ENCODE measurements around the gene TSSC4.

TSSC4 gene

DNA sequence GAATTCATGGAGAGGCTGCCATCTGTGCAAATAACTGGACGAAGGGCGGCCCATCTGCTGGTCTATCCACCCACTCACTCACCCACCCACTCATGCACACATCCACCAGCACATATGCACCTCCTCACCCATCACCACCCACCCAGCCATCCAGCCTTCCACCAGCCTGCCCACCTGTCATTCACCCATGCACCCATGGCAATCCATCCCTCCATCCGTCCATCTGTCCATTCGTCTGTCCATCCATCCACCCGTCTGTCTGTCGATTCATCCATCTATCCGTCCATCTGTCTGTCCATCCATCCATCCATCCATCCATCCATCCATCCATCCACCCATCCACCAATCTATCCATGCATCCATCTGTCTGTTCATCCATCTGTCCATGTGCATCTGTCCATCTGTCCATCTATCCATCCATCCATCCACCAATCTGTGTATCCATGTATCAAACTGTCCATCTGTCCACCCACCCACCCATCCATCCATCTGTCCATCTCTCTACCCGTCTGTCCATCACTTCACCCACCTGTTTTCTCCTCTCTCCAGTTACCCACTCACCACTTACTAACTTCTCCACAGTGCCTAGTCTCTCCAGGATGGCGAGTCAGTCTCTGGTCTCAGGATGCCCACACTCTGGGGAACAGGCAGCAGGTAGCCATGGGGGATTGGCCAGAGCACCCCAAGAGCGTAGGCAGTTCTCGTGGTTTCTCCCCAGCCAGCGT, 34.9 kb downstream of the TSSC4 start:
- DNase-seq, result no peak

DNA sequence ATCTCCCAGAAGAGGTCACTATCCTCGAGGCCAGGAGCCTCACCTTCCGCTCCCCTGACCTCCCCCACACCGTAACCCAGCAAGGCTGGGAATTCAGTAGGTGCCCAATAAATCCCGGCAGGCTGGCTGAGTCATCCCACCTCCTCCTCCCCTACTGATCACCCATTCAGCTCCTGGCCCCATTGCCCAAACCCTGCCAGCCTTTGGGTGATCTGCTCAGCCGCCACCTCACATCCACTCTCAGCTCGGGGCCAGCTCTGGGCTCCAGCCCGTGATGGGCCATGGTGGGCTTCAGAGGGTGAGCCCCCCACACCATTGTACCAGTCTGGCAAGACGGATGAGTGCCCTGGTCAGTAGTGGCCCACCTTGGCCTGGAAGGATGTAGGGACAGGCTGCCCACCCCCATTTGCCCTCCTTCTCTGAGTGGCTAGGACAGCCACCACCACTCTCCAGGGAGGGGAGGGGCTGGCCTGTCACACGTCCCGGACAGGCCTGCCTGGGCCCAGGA, 35.5 kb downstream of the TSSC4 start:
- DNase-seq, result no peak

DNA sequence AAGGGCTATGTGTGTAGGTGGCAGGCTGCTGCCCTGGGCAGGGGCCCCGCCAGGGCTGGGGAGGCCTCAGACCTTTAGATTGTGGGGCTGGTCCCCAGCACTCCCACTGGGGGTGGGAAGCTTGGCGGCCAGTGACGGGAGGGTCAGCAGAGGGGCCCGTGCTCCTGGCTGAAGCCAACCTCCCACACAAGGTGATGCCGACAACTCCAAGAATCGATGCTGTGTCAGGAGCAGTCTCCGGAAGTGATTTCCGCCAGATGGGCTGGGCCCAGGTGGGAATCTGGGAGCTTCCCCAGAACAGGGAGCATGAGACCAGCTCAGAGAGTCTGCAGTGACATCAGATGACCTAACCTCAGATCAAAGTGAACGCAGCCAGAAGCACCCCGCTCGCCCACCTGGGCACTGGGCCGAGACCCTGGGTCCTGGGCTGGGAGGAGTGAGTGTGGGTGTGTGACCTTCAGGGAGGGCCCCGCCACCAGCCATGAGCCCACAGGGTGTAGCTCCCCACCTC, 36.0 kb downstream of the TSSC4 start:
- DNase-seq, result no peak

DNA sequence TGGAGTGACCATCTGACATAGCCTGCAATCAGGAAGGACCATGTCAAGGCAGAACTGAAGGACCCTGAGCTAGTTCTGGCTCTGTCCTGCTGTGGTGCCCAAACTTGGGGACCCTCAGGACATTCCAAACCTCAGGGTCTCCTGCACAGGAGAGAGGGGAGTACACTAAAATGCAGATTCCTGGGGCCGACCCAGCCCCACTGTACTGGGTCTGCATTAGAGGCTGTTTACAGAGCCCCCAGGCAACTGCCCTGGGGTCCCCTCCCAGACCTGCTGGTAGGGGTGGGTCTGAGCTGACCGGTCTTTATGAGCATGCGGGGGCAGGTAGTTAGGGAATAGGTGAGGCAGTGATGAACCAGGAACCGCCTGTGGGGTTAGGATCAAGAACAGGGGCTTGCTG, 37.0 kb downstream of the TSSC4 start:
- no peak for DNase-seq

DNA sequence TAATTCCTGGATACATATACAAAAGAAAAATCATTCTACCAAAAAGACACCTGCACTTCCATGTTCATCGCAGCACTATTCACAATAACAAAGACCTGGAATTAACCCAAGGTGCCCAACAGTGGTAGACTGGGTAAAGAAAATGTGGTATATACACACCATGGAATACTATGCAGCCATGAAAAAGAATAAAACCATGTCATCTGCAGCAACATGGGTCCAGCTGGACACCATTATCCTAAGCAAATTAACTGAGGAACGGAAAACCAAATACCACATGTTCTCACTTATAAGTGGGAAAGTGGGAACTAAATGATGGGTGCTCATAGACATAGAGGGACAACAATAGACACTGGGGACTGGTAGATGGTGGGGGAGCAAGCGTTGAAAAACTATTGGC, 39.3 kb downstream of the TSSC4 start:
- DNase-seq, result no peak

DNA sequence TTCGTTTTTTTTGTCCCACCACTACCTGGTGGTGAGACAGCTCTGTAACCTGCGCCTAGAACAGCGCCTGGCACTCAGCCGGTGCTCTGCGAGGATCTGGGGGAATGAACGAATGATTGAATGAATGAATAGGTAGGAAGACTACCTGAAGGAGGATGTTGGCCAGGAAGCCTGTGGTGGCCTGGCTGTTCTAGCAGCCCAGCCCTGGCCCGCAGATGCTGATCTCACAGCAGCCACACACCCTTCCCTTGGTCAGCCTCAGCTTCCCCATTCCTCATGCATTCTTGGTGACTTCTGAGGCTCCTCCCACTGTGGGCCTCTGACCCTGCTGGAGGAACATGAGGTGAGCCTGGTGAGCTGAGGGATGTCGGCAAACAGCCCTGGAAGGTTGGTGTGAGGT, 40.1 kb downstream of the TSSC4 start:
- DNase-seq, result no peak

DNA sequence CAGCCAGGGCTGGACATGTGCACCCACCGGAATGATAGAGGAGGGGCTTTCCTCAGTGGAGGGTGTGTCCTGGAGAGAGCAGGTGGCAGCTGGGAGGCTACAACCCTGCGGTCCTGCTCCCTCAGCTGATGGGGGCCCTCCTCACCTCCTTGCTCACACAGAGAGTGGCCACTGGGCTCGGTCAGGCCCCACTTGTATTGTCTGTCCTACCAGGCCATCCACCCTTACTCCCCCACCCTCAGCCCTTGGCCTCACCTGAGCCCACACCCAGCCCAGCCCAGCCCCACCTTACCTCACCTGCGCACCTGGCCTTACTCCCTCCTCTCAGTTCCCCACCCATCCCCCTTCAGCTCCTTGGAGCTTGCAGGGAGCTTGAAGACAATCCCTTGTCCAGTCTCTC, 40.6 kb downstream of the TSSC4 start:
- DNase-seq, result no peak

DNA sequence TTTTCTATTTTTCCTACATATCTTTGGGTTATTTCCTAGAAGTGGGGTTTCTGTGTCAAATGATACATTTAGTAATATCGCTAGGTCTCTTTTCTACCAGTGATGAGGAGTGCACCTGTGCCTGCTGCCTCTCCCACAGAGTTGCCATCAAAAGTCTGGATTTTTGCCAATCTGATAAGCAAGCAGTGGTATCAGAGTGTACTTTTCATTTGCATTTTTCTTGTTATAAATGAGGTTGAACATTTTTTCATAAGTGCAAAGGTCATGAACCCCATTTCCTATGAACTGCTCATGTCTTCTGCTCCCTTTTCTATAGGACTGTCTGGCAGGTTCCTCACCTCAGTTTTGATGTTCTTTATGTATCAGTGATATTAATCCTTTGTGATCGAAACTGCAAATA, 42.0 kb downstream of the TSSC4 start:
- no peak for DNase-seq

DNA sequence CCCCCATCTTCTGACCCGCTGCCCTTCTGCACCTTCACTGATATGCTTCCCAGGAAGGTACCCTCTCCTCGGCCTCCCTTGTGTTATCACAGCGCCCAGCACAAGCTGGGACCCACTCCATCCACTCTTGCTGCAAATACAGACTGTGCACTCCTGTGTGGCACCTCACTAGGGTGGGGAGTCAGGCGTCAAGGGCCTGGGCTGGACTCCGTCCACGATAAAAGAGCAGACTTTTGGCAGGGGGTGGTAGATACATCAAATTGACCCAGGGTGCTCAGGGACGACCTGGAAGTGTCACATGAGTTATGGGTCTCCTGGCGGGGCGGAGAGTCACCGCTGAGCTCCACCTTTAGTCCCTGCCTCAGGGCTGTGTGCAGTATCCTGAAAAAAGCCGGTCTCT, 42.9 kb downstream of the TSSC4 start:
- no peak for DNase-seq

DNA sequence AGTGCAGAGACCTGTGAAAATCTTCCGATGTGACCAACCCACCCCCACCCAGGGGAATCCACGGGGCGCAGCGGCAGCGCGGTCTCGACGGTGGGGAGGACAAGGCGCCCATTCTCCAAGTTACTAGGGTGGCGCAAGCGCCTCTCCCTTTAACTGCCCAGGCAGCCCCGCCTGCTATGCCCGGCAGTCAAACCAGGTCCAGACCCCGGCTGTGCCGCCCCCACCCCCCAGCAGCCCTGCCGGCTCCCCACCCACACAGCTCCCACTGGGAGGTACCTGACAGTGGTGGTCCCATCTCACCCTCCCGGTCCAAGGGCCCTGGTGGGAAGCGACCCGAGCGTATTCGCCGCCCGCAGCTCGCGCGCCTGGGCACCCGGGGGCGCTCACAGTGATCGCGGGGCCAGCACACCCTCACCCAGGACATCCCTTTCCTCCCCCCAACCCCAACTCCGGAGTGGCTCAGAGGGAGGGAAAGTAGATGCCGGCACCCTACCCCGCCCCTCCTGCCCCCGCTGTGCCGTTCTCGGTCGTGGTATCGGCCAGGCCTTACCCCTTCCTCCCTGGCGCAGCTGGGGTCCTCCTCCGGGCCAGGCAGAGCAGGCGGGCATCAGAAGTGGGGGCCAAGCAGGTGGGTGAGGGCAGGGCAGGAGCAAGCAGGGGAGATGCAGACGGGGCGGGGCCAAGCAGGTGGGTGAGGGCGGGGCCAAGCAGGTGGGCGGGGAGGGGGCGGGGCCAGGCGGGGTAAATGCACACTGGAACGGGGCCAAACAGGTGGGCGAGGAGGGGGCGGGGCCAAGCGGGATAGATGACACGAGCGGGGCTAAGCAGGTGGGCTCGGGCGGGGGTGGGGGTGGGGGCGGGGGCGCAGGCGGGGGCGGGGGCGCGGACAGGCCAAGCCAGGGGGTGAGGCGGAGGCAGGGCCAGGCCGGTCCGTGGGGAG, 43.6 kb downstream of the TSSC4 start, which contains the start of gene TRPM5:
Gene TRPM5, minus strand, starts transcription at position 634 of the 940 bp plus-strand sequence. CDS start 21,478 bp downstream, outside the sequence.
- peak; percentile 72 for DNase-seq

DNA sequence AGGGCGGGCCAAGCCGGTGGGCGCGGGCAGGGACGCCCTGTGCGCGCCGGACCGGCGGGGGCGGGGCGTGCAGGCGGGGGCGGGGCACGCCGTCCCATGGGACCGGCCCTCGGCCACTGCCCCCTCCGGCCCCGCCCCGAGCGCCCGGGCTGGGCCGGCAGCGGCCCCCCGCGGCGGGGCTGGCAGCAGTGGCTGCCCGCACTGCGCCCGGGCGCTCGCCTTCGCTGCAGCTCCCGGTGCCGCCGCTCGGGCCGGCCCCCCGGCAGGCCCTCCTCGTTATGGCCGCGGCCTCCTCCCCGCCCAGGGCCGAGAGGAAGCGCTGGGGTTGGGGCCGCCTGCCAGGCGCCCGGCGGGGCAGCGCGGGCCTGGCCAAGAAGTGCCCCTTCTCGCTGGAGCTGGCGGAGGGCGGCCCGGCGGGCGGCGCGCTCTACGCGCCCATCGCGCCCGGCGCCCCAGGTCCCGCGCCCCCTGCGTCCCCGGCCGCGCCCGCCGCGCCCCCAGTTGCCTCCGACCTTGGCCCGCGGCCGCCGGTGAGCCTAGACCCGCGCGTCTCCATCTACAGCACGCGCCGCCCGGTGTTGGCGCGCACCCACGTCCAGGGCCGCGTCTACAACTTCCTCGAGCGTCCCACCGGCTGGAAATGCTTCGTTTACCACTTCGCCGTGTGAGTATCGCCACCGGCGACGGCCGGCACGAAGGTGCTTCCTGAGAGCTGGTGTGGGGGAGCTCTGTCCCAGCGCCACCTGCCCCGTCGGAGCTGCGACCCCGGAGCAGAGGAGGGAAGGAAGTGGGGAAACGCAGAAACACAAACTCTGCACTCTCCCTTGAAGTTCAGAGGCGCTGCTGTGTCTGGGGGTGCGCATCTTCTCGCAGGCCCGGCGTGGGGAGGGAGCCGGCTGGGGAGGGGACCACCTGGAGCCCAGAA, 44.5 kb downstream of the TSSC4 start, which contains the start of gene KCNQ1:
Gene KCNQ1, plus strand, starts transcription at position 188 of the 925 bp plus-strand sequence. Its CDS starts 91 bp downstream, at position 279.
- peak; percentile 66 for DNase-seq

DNA sequence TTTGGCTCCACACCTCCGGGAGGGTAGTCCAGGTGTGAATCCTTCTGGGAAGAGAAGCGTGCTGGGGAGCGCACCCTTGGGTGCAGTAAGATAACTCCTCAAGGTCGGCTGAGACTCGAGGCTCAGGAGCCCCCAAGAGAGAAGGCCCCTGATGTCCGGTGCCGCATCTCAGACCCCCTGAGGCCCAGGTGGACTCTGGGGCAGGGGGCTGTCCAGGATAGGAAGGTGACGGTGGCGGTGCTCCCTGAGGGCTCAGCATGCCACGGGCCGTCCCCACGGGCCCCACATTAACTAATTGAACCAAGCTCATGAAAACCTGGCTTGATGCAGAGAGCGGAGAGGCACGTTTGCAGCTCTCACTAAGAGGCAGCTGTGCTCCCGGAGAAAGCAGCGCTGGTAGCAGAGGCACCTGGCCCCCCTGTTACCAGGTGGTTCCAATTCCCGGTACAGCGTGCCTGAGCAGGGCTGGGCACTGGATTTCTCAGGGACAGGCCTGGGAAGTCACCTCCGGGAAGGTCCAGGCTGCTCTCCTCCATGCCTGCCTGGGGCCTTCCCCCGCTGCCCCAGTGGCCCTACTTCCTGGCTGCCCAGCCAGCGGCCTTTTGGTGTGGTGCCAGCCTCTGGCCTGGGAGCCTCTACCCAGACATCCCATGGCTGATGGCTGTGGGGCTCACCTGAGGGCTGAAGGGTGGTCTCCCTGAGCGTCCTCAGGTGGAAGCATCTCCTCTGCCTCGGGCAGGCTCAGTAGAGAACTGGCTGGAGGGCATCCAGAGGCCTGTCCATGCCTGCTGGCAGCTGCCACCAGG, 45.4 kb downstream of the TSSC4 start:
- no peak for DNase-seq

DNA sequence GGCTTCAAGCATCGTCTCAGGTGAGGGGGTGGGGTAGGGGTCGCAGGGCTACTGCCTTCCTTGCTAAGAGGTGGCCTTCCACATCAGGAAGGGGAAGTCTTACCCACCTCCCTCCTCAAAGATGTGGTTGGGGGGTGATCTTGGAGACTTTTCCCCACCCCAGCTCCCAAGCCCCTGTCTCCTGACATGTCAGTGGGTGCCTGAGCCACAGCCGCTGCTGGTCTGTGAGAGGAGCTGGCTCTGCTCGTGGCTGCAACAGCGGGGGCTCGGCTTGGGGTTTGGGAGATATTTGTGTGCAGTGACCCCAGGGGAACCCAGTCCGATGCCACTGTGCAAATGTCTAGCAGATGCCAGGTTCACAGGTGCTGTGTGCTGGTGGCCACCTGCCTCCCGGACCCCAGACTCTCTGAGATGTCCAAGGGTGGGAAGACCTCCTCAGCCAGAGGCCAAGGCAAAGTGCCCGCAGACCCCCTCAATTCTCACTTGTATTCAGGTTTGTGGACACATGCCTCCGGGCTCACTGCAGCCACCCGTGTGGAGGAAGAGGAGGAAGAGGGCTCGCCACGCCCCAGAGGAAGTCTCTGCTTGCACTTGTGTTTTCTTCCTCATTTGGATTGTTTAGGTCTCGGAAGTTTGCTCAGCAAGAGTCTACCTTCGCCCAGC, 46.2 kb downstream of the TSSC4 start:
- DNase-seq, result no peak

DNA sequence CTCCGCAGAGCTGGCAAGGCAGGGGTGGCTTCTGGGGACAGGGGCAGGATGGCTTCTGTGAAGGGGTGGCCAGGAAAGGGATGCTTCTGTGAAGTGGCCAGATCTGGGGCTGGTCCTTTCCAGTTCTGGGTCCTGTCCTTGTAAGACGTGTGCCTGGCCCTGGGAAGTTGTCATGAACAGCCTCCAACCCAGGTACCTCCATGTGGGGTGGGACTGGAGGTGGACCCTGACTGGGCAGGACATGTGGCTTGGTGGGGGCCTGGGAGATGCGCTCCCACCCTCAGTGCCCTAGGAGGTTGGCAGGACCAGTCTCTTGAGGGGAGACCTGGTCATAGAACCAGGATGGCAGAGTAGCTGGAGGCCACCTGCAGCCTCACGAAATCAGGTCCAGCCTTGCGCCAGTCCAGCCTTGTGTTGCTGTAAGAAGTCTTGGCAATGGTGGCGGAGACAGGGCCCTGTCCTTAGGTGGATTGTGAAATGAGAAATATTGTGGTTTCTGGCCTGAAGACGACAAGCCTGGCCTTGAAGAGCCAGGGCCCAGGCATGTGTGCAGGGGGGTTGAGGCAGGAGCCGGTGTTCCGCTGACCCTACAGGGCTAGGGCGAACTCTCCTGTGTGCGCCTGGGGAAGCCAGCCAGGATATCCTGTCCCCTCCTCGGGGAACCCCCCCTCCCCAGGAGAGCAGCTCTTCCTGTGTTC, 46.9 kb downstream of the TSSC4 start:
- no peak for DNase-seq

DNA sequence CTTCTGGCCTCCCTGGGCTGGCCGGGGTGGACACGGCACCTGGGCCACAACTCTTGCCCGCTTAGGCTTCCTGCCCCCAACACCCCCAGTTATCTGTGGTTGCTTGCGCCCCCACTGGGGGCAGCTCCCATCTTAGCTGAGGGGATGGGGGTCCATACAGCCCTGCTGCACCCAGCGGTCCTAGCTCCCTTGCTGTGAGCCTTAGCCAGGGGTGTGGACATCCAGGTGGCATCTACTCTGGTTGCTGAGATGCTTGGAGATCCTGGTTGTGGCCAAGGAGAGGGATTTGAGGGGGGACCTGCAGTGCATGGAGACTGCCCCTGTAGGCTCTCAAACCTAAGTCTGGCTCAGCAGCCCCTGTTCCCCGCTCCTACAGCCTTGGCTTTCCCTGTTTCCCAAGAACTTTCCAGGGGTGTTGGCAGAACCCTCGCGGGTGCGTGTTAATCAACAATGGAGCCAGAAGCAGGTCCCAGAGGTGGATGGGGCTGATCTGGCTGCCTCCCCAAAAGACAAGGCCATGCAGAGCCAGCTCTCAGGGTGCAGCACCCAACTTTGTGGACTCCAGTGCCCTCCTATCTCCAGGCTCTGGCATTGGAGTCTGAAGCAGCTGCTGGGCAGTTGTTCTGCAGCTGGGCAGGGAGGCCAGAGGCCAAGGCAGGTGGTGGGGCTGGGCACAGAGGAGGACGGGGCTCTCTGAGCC, 47.6 kb downstream of the TSSC4 start:
- DNase-seq, result no peak

DNA sequence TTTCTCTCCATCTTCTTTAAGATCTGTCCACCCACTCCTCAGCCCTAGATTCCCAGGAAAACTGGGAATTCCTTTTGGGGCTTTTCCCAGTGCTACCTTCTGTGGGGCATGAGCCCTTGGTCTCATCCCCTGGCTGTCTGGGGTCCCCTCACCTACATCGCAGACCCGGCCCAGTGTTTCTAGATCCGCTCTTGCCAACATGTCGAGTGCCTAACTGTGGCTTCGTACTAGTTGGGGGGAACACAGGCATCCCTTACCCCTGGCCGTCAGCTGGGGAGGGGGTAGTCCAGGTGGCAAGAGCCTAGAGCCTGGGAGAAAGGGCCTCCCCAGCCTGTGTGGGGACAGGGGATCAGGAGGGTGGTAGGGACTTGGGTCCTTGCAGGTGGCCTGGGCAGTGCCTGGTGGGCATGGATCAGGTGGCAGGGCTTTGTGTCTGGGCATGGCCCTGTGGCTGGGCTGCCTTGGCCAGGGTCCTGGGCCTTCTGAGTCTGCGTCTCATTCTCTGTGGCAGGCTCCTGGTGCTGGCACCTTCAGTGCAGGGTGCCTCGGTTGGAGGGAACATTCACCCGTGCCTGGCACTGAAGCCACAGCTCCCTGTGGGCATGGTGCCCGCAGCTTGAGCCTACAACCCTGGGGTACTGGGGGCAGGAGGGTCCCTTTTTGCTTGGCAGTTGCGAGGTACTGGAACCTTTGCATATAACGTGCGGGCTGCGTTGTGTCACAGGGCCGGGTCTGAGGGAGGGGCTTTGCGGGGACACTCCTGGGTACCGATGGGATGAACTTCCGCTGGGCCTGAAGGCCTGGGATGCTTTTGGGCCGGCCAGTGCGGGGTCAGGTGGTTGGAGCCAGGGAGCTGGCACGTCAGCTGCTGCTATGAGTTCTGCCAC, 48.4 kb downstream of the TSSC4 start:
- no peak for DNase-seq

DNA sequence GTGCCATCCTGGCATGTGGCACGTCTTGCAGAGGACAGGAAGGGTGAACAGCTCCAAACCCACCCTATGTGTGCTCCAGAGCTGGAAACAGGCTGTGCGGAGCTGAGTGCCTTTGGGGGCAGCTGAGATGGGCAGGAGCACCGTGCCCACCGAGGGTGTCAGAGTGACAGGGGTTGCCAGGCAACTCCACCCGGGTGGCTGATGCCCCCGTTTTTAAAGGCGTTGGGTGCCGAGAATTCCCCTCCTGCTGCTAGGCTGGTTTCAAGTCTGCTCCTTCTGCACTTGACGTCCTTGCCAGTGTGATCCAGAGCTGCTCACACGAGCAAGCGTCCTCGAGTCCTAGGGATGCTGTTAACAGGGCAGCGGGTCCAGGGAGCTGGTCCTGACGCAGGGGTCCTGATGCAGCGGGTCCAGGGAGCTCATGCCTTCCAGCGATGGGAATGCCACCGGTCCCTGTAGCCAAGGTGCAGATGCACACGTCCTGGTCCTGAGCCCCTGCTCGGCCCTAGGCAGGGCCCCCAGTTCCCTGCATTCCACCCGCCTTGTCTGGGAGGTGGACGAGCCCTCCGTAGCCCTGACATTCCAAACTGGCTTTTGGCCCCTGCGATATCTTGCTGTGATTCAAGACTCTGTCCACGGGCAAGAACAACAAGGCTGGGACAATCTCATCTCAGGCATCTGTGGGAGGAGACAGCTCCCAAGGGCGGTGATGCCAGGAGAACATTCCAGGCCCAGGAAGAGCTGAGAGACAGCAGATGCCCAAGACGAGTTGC, 49.2 kb downstream of the TSSC4 start:
- no peak for DNase-seq
